HCT116 (cell line): ENCODE data around the gene CEP131. TPM values are rescaled to one million over a fixed set of nuclear protein-coding genes. Genes with fewer than 3 reads are reported as not detected.

Experiments
- ATAC-seq: fragments of 200-7000 bp; cut with Tn5 transposase; 2 replicates; pipeline ENCODE4 v1.9.1; 2020; ENCODE audit warnings: mild to moderate bottlenecking, moderate library complexity
- BruUV-seq: library from RNA; stranded (reverse); fragments of 400-500 nt; replicated peaks from 2 replicates; lab custom pipeline; 2021; lab: Mats Ljungman, UMichigan
- CTCF ChIA-PET: fragments of 300-600 bp; sonication (Branson Sonifier 250); formaldehyde crosslinking; loops from one replicate; lab custom pipeline; 2021; ENCODE audit warnings: antibody characterized with exemption; lab: Charles Lee
- POLR2A ChIA-PET: fragments of 300-600, 350-600 bp; sonication (Branson Sonifier 250); formaldehyde crosslinking; loops from one replicate; lab custom pipeline; 2021; ENCODE audit warnings: antibody characterized with exemption; lab: Charles Lee
- RAD21 ChIA-PET, 2 experiments: fragments of 300-600 bp; sonication (Branson Sonifier 250); formaldehyde crosslinking; loops; one replicate each; lab custom pipeline; 2023; ENCODE audit warnings: low total read pairs in 2 of 2; ENCODE audit not compliant: uncharacterized antibody in 2 of 2, unreplicated experiment in 2 of 2, low non-redundant PET in 1 of 2; lab: Charles Lee
- DNase-seq: peaks from one replicate; pipeline ENCODE4 v3.0.0-alpha.2; 2010; ENCODE audit warnings: low read depth, low spot score
- H2AFZ ChIP-seq: fragments of 200-600 bp; shearing (Covaris generic), sonication (generic); 2 replicates; pipeline ENCODE4 v1.6.1; 2017; ENCODE audit warnings: low read depth, mixed run types, mixed read lengths, antibody characterized with exemption, low read length; ENCODE audit not compliant: poor library complexity, severe bottlenecking
- H3K27ac ChIP-seq: 2 replicates; pipeline ENCODE4 v1.5.1; 2012; ENCODE audit warnings: low read depth, low read length
- H3K27me3 ChIP-seq: fragments of 200-600 bp; sonication (generic); 2 replicates; pipeline ENCODE4 v1.6.1; 2016; ENCODE audit warnings: mixed run types, low read length, mixed read lengths; ENCODE audit not compliant: insufficient read depth
- H3K36me3 ChIP-seq, 2 experiments: fragments of 200-500 bp in 1 of 2; fragments of 200-600 bp in 1 of 2; sonication (Bioruptor generic) in 1 of 2; sonication (generic) in 1 of 2; 2 replicates each; pipeline versions ENCODE4 v1.5.1 to v1.6.1; 2014 to 2016; ENCODE audit warnings: low read length in 2 of 2, inconsistent platforms in 1 of 2, mixed read lengths in 1 of 2, mixed run types in 1 of 2; ENCODE audit not compliant: insufficient read depth in 2 of 2, control insufficient read depth in 1 of 2
- H3K4me1 ChIP-seq, 2 experiments: fragments of 200-600 bp in 1 of 2; sonication (generic) in 1 of 2; 2 replicates each; pipeline versions ENCODE4 v1.5.1 to v1.6.1; 2012 to 2017; ENCODE audit warnings: low read length in 2 of 2, inconsistent platforms in 1 of 2, mild to moderate bottlenecking in 1 of 2, mixed read lengths in 1 of 2, mixed run types in 1 of 2, moderate library complexity in 1 of 2; ENCODE audit not compliant: insufficient read depth in 2 of 2, control insufficient read depth in 1 of 2
- H3K4me2 ChIP-seq: fragments of 200-600 bp; sonication (generic); 2 replicates; pipeline ENCODE4 v1.6.1; 2017; ENCODE audit warnings: mixed run types, low read length, mixed read lengths
- H3K4me3 ChIP-seq, 2 experiments: fragments of 200-600 bp in 1 of 2; sonication (generic) in 1 of 2; replicated peaks in 1 of 2; 2 replicates each; pipeline ENCODE4 v1.5.1; 2011 to 2016; ENCODE audit warnings: low read length in 2 of 2, control low read depth in 1 of 2, low read depth in 1 of 2, mild to moderate bottlenecking in 1 of 2, mixed read lengths in 1 of 2, mixed run types in 1 of 2
- H3K79me2 ChIP-seq: fragments of 200-600 bp; sonication (generic); 2 replicates; pipeline ENCODE4 v1.6.1; 2017; ENCODE audit warnings: mild to moderate bottlenecking, mixed run types, low read length, moderate library complexity, mixed read lengths; ENCODE audit not compliant: insufficient read depth
- H3K9ac ChIP-seq: fragments of 200-600 bp; sonication (generic); 2 replicates; pipeline ENCODE4 v1.6.1; 2016; ENCODE audit warnings: low read length, mixed read lengths
- H3K9me2 ChIP-seq: fragments of 200-600 bp; sonication (generic), shearing (Covaris generic); 2 replicates; pipeline ENCODE4 v1.6.1; 2017; ENCODE audit warnings: mixed run types, mild to moderate bottlenecking, moderate library complexity; ENCODE audit not compliant: insufficient read depth
- H3K9me3 ChIP-seq, 2 experiments: fragments of 200-500 bp in 1 of 2; fragments of 200-600 bp in 1 of 2; sonication (Bioruptor generic) in 1 of 2; sonication (generic) in 1 of 2; 2 replicates each; pipeline ENCODE4 v1.6.1; 2014 to 2017; ENCODE audit warnings: low read length in 2 of 2, mixed read lengths in 2 of 2, inconsistent platforms in 1 of 2, low read depth in 1 of 2, mild to moderate bottlenecking in 1 of 2, mixed run types in 1 of 2, moderate library complexity in 1 of 2; ENCODE audit not compliant: control insufficient read depth in 1 of 2, insufficient read depth in 1 of 2
- H4K20me1 ChIP-seq: fragments of 200-600 bp; sonication (generic), shearing (Covaris generic); 2 replicates; pipeline ENCODE4 v1.6.1; 2017; ENCODE audit warnings: mixed run types, mild to moderate bottlenecking, moderate library complexity; ENCODE audit not compliant: insufficient read depth
- CBX3 ChIP-seq: IDR thresholded peaks from 2 replicates; pipeline ENCODE4 v1.6.1; 2012; ENCODE audit warnings: low read depth
- POLR2A ChIP-seq: IDR thresholded peaks from 2 replicates; pipeline ENCODE4 v1.7.0; 2011; ENCODE audit warnings: borderline replicate concordance; ENCODE audit not compliant: insufficient read depth, insufficient read length; ENCODE audit errors: extremely low read depth
- RAD21 ChIP-seq: IDR thresholded peaks from 2 replicates; pipeline ENCODE4 v1.6.1; 2012; ENCODE audit warnings: low read depth, mild to moderate bottlenecking
- SIN3A ChIP-seq: IDR thresholded peaks from 2 replicates; pipeline ENCODE4 v1.6.1; 2012; ENCODE audit warnings: low read depth
- SRF ChIP-seq: IDR thresholded peaks from 2 replicates; pipeline ENCODE4 v1.6.1; 2012; ENCODE audit warnings: low read depth
- YY1 ChIP-seq: IDR thresholded peaks from 2 replicates; pipeline ENCODE4 v1.6.1; 2011; ENCODE audit warnings: low read length, low read depth, moderate library complexity, mild to moderate bottlenecking; ENCODE audit not compliant: insufficient replicate concordance; ENCODE audit errors: extremely low read depth
- ZBTB33 ChIP-seq: IDR thresholded peaks from 2 replicates; pipeline ENCODE4 v1.6.1; 2011; ENCODE audit warnings: mild to moderate bottlenecking, low read length, moderate library complexity; ENCODE audit not compliant: insufficient replicate concordance; ENCODE audit errors: extremely low read depth
- intact Hi-C: fragments of 100-400 bp; cut with micrococcal nuclease; formaldehyde crosslinking; loops from 2 replicates; pipeline ENCODE4 v1.10.0; 2022
- total RNA-seq: library from RNA; stranded (reverse); gene quantifications from one replicate; pipeline ENCODE4 v1.2.1, GENCODE V29; 2021; ENCODE audit not compliant: unreplicated experiment
- TF ChIP-seq, protein P1 (sequence below), 3 experiments: fragments of 200-600 bp in 1 of 3; sonication (generic) in 1 of 3; IDR thresholded peaks in 2 of 3; conservative IDR thresholded peaks in 1 of 3; 2 replicates each; pipeline ENCODE4 v1.5.1; 2012 to 2017; ENCODE audit warnings: low read depth in 2 of 3, low read length in 2 of 3, antibody characterized with exemption in 1 of 3, borderline replicate concordance in 1 of 3, control low read depth in 1 of 3, mild to moderate bottlenecking in 1 of 3, mixed read lengths in 1 of 3, mixed run types in 1 of 3, moderate library complexity in 1 of 3; ENCODE audit not compliant: insufficient read depth in 1 of 3

CEP131 gene
- total RNA-seq, 1 experiment from 2014 or later = 30.2 TPM

- Histone ChIP-seq H3K9me3 (no peaks in the 10 kb centered on the region; a peak in 1 of 4 replicates), H3K4me2 (peak overlapping the region; percentile 49), H3K36me3 (no peaks in the 10 kb centered on the region), H3K27ac (peak overlapping the region; percentile 25; the same call in 1 of the 2 replicates), H2AFZ (peak overlapping the region; percentile 82), H3K27me3 (no peaks in the 10 kb centered on the region), H3K79me2 (no peaks in the 10 kb centered on the region), H3K4me1 (peaks cover 6 to 12% of the 10 kb centered on the region in 2 experiments; a peak in 3 of 4 replicates), H4K20me1 (no peaks in the 10 kb centered on the region), H3K9ac (no peak overlapping the region; the same call in 1 of the 2 replicates), H3K9me2 (no peaks in the 10 kb centered on the region), H3K4me3 (no peak overlapping the region)
- no TSS peak for BruUV-seq
- DNase-seq = peak; percentile 76
- intact Hi-C loops = loop anchor here (1.0 to 5.0 kb wide), 5 partner anchors 58 to 345 kb away; no protein-coding TSS in a partner anchor
- ChIA-PET POLR2A (interaction anchor here (0.5 to 1.0 kb wide), 3 partner anchors 22 to 366 kb away, joined by 3 to 4 read pairs (median 3); partner anchors contain the start of gene CEP131), RAD21 (interaction anchor here (0.6 to 1.3 kb wide), 6 partner anchors 24 to 342 kb away, joined by 3 to 7 read pairs (median 4); no protein-coding TSS in a partner anchor), CTCF (interaction anchor here (0.6 to 2.2 kb wide), 14 partner anchors 10 to 395 kb away, joined by 3 to 11 read pairs (median 4); partner anchors contain the start of genes CEP131, NDUFAF8 and TEPSIN)
- TF ChIP-seq, protein P1, sequence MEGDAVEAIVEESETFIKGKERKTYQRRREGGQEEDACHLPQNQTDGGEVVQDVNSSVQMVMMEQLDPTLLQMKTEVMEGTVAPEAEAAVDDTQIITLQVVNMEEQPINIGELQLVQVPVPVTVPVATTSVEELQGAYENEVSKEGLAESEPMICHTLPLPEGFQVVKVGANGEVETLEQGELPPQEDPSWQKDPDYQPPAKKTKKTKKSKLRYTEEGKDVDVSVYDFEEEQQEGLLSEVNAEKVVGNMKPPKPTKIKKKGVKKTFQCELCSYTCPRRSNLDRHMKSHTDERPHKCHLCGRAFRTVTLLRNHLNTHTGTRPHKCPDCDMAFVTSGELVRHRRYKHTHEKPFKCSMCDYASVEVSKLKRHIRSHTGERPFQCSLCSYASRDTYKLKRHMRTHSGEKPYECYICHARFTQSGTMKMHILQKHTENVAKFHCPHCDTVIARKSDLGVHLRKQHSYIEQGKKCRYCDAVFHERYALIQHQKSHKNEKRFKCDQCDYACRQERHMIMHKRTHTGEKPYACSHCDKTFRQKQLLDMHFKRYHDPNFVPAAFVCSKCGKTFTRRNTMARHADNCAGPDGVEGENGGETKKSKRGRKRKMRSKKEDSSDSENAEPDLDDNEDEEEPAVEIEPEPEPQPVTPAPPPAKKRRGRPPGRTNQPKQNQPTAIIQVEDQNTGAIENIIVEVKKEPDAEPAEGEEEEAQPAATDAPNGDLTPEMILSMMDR (IDR thresholded peaks at IDR 0.05 in 2 of 3, conservative IDR thresholded peaks at IDR 0.05 in 1 of 3; ENCODE audit: borderline replicate concordance in 1 of 3, insufficient read depth in 1 of 3, low read depth in 2 of 3, low read length in 2 of 3) = peak; percentile 78 to 85 (median 84); a peak in 5 of 6 replicates
- peak; percentile 87 for TF ChIP-seq RAD21
- no peak for TF ChIP-seq SIN3A
- TF ChIP-seq YY1 = peak; percentile 51
- TF ChIP-seq CBX3 = no peak
- no peak for TF ChIP-seq SRF
- no peak for TF ChIP-seq ZBTB33
- TF ChIP-seq POLR2A = no peak
- peak; percentile 93 for ATAC-seq
Observed at GRCh38 chr17:81142301-81143199, 80.2 kb downstream of the CEP131 start.
